Duodenal mucosa (tissue), 2 donors: ENCODE measurements around the gene KRT20.
"Not testable (repeated sequence)": the region's sequence is repeated elsewhere in the genome, so short reads cannot be mapped to it uniquely, and the experiment has no call there.

ENCODE experiments used
- H3K27ac ChIP-seq: one replicate; pipeline ENCODE4 v1.7.0; 2013; ENCODE audit warnings: low read depth, low read length
- H3K27me3 ChIP-seq, 2 donors: one replicate each; pipeline ENCODE4 v1.7.0; 2013; ENCODE audit warnings: low read length in 2 of 2, control low read depth in 1 of 2; ENCODE audit not compliant: insufficient read depth in 2 of 2, control insufficient read depth in 1 of 2
- H3K36me3 ChIP-seq, 2 donors: one replicate each; pipeline ENCODE4 v1.7.0; 2013; ENCODE audit warnings: low read length in 2 of 2, control low read depth in 1 of 2; ENCODE audit not compliant: insufficient read depth in 2 of 2, control insufficient read depth in 1 of 2
- H3K4me1 ChIP-seq, 2 donors: one replicate each; pipeline ENCODE4 v1.7.0; 2013; ENCODE audit warnings: low read length in 2 of 2, control low read depth in 1 of 2; ENCODE audit not compliant: insufficient read depth in 2 of 2, control insufficient read depth in 1 of 2
- H3K4me3 ChIP-seq, 2 donors: one replicate each; pipeline ENCODE4 v1.7.0; 2013; ENCODE audit warnings: low read length in 2 of 2, low read depth in 1 of 2
- H3K9ac ChIP-seq, 2 donors: one replicate each; pipeline ENCODE4 v1.7.0; 2013; ENCODE audit warnings: low read length in 2 of 2, low read depth in 1 of 2
- H3K9me3 ChIP-seq, 2 donors: one replicate each; pipeline ENCODE4 v1.7.0; 2013; ENCODE audit warnings: low read length in 2 of 2, control low read depth in 1 of 2; ENCODE audit not compliant: control insufficient read depth in 1 of 2

The KRT20 gene

DNA sequence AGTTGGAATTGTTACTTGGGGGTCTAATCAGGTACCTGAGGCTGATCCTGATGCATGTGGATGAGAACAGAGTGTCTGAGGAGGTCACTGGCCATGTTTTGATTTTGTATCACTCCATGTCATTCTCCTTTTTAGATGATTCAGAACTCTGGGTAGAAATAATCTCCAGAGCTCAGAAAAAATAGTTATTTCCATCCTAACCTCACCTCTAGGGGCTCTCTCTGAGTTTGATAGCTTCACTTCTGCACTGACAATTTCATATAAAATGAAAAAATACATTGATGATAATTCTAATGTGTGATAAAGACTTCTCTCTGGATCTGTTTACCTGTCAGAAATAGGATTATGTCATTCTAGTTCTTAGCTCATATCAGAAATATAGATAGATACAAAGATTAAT, 11.8 kb downstream of the KRT20 start:
- Histone ChIP-seq H3K9me3 (no peaks in the 10 kb centered on the region), H3K27ac (no peak overlapping the region), H3K36me3 (peaks cover 4 to 5% of the 10 kb centered on the region in 2 donors), H3K9ac (no peak overlapping the region), H3K27me3 (no peaks in the 10 kb centered on the region), H3K4me3 (no peak overlapping the region), H3K4me1 (no peaks in the 10 kb centered on the region)

DNA sequence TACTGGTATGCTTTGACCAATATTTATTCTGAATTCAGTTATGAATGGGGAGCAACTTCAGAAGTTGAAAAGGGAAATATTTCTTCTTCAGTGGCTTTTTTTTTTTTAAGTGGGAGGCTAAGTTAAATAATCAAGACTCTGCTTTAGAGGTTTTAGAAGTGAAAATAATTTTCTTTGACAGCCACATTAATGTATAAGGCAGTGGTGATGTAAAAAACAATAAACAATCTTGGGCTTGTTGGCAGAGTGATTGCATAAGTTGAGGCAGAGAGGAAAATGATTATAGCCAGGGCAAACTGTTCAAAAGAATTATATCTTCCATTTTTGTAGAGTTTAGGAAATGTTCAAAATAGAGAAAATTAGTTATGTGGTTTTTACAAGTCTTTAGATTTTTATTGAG, 12.6 kb downstream of the KRT20 start:
- H3K9me3 ChIP-seq = no peaks in the 10 kb centered on the region
- no peaks in the 10 kb centered on the region for H3K36me3 ChIP-seq
- no peak overlapping the region for H3K4me3 ChIP-seq
- no peak overlapping the region for H3K27ac ChIP-seq
- no peaks in the 10 kb centered on the region for H3K27me3 ChIP-seq
- H3K4me1 ChIP-seq = no peaks in the 10 kb centered on the region
- H3K9ac ChIP-seq = no peak overlapping the region

DNA sequence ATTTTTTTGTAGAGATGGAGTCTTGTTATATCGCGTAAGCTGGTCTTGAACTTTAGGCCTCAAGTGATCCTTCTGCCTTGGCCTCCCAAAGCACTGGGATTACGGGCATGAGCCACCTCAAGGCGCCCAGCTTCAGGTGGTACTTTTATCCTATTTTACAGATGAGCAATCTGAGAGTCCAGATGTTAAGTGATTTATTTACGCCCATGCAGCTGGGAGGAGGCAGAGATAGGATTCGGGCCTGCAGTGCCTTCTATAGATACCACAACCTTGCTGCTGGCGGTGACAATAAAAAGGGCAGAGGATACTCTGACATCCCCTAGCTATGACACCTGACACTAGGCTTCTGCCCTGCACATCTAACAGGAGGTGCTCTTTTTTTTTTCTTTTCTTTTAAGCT, 13.7 kb downstream of the KRT20 start:
- Histone ChIP-seq H3K27ac (no peak overlapping the region), H3K9me3 (no peaks in the 10 kb centered on the region)

DNA sequence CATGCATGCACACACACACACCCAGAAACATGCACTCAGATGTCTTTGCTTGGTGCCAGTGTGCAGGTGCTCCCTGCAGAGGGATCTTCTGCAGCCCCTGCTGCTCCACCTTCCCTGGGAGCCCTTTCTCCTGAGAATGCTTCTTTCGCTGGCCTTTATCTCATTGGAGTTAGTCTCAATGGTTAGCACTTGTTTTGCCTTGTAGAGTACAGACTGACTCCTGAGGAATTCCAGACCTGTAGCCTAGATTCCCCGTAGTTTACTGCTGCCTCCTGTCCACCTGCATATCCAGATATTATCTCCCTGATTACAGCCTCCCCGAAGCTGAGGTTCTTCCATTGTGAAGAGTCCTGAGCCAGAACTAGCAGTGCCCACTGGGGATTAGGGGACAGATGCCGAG, 14.9 kb downstream of the KRT20 start:
- no peaks in the 10 kb centered on the region for H3K36me3 ChIP-seq
- no peaks in the 10 kb centered on the region for H3K9me3 ChIP-seq
- no peaks in the 10 kb centered on the region for H3K4me1 ChIP-seq
- H3K9ac ChIP-seq = no peak overlapping the region
- H3K27ac ChIP-seq = no peak overlapping the region
- H3K4me3 ChIP-seq = no peak overlapping the region
- no peaks in the 10 kb centered on the region for H3K27me3 ChIP-seq

More for the DNA sequence above, 13.7 kb downstream of the KRT20 start:
- Histone ChIP-seq H3K4me3 (no peak overlapping the region), H3K4me1 (no peaks in the 10 kb centered on the region), H3K27me3 (no peaks in the 10 kb centered on the region), H3K9ac (no peak overlapping the region), H3K36me3 (no peaks in the 10 kb centered on the region)

DNA sequence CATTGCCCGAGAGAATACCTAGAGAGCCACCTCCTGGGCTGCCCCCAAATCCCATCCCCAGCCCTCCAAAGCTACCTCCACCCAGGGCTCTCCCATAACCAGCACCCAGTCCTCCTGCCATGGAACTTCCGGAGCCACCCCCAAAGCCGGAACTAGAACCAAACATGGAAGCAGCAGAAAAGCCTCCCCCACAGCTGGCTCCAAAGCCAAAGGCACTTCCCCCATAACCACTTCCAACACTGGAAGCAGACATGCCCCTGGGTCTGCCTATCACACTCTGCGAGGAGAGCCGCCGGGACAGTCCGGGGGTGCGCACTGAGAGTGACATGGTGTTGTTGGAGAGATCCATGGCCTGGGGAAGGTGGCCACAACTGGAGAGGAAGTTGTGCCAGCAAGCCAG, 18.2 kb downstream of the KRT20 start, which contains the start of gene KRT12:
Gene KRT12, minus strand, starts transcription at position 386 of the 400 bp plus-strand sequence. Its CDS starts 37 bp downstream, at position 349.
- Histone ChIP-seq H3K9me3 (no peaks in the 10 kb centered on the region), H3K4me1 (peaks cover 7 to 9% of the 10 kb centered on the region in 2 donors), H3K4me3 (no peak within 1 kb of the TSS), H3K9ac (no peak within 1 kb of the TSS), H3K27ac (no peak within 1 kb of the TSS), H3K36me3 (no peaks in the 10 kb centered on the region), H3K27me3 (peaks cover 0 to 4% of the 10 kb centered on the region in 2 donors)

DNA sequence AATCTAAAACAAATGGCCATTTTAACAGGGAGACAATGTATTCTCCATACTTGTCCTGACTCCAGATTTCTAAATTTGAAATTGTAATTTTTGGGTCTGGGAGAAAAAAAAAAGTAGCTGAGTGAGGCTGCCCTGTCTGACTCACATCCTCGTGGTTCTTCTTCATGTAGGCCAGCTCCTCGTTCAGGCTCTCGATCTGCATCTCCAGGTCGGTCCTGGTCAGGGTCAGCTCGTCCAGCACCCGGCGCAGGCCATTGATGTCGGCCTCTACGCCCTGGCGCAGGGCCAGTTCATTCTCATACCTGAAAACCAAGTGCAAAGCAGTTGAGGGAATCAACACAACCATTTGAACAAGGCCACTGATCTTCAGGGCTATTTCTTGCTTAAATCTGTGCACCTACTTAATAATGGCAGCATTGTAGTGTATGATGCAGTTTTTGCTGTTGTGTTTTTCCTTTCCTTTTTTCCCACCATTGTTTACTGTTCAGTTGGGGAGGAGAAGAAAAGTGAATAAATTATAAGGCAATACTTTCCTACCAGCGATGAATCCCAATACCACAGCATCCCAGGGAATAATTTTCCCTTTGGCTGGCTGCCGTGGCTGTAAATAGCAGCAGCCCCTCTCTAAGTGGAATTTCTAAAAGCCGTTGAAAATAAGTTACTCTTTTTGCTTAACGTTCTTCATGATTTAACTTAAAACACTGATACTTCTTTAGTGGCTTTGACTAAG, 20.2 kb downstream of the KRT20 start:
- H3K27me3 ChIP-seq = peaks cover 0 to 4% of the 10 kb centered on the region in 2 donors
- H3K4me3 ChIP-seq = no peak overlapping the region
- H3K4me1 ChIP-seq = peaks cover 8 to 13% of the 10 kb centered on the region in 2 donors
- H3K36me3 ChIP-seq = no peaks in the 10 kb centered on the region
- no peak overlapping the region for H3K27ac ChIP-seq
- H3K9ac ChIP-seq = no peak overlapping the region
- no peaks in the 10 kb centered on the region for H3K9me3 ChIP-seq

DNA sequence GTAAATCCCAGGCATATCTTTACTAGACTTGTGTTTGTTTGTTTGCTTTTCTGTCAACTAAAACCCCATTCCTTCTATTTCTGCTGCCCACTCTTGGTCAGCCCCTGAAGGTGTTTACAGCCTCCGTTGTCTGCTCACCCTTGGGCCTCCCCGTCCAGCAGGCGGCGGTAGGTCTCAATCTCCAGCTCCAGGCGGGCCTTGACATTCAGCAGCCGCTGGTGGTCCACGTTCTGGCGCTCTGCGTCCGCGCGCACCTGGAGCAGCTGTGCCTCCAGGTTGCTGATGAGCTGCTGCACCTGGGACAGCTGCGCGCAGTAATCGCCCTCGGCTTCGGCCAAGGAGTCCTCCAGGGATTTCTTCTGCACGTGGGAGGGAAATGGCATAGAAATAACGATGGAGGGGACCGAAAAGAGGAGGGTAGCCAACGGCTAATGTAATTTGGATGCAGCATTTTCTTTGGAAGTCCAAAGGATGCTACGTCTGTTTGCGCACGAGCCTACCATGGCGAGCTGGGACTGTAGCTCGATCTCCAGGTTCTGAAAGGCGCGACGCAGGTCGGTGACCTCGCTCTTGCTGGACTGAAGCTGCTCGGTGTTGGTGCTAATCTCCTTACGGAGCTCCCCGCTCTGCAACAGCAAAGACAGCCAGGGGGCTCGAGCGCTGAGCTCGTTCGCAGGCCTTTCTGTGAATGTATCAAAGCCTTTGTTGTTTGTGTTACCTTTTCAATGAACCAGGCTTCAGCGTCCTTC, 21.9 kb downstream of the KRT20 start:
- H3K36me3 ChIP-seq = no peaks in the 10 kb centered on the region
- H3K27me3 ChIP-seq = peaks cover 0 to 4% of the 10 kb centered on the region in 2 donors
- no peak overlapping the region for H3K4me3 ChIP-seq
- H3K9ac ChIP-seq = no peak overlapping the region
- no peaks in the 10 kb centered on the region for H3K9me3 ChIP-seq
- peaks cover 16 to 20% of the 10 kb centered on the region in 2 donors for H3K4me1 ChIP-seq
- no peak overlapping the region for H3K27ac ChIP-seq

DNA sequence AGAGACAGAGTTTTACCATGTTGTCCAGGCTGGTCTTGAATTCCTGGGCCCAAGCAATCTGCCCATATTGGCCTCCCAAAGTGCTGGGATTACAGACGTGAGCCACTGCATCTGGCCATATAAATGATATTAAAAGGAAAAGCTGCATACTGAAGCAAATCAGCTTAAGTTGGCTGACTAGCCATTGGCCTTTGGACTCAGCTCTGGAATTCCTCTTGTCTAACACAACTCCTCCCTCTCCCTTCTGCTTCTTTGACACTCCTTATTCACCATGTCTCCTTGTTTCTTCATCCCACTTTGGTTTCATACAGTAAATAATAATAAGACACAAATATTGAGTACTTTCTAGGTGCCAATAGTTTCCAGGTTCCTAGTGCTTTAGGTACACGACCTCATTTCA, 25.5 kb downstream of the KRT20 start:
- peaks cover 0 to 4% of the 10 kb centered on the region in 2 donors for H3K27me3 ChIP-seq
- no peak overlapping the region for H3K9ac ChIP-seq
- peaks cover 20% of the 10 kb centered on the region in 2 donors for H3K4me1 ChIP-seq
- H3K9me3 ChIP-seq = no peaks in the 10 kb centered on the region
- no peak overlapping the region for H3K4me3 ChIP-seq
- H3K36me3 ChIP-seq = no peaks in the 10 kb centered on the region
- H3K27ac ChIP-seq = no peak overlapping the region

DNA sequence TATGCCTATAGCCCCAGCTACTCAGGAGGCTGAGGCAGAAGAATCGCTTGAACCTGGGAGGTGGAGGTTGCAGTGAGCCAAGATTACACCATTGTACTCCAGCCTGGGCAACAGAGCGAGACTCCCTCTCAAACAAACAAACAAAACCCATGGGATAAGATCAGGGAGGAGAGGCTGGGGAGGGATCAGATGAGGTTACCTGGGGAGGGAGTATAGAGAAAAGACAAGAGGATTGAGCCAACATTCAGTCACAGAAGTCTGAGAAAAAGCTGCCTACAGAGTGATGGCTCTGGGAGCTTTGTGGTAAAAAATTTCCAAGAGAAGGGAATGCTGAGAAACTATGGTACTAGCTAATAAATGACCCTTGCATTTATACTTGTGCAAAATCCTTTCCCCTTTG, 26.4 kb downstream of the KRT20 start:
- H3K27me3 ChIP-seq, H3K9ac ChIP-seq, H3K27ac ChIP-seq, H3K9me3 ChIP-seq, H3K4me3 ChIP-seq, H3K36me3 ChIP-seq: not testable (repeated sequence)
- peaks cover 20% of the 10 kb centered on the region in 2 donors for H3K4me1 ChIP-seq

DNA sequence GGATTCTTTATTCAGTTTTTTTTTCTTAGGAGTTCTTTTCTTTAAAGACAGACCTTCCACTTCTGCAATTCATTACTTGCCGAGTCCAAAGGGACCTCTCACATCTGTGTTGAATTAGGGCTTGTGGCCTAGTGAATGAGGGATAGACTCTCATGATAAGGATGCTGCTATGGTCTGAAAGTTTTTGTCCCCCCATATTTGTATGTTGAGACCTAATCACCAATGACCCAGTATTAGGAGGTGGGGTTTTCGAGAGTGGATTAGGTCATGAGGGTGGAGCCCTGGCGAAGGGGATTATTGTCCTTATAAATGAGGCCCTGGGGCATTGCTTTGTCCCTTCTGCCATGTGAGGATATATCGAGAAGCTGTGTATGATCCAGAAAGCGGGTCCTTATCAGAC, 27.5 kb downstream of the KRT20 start:
- H3K27ac ChIP-seq = no peak overlapping the region
- H3K9ac ChIP-seq = no peak overlapping the region
- peaks cover 0 to under 1% of the 10 kb centered on the region in 2 donors for H3K27me3 ChIP-seq
- H3K36me3 ChIP-seq = no peaks in the 10 kb centered on the region
- H3K9me3 ChIP-seq = no peaks in the 10 kb centered on the region
- H3K4me3 ChIP-seq = no peak overlapping the region
- peaks cover 13 to 14% of the 10 kb centered on the region in 2 donors for H3K4me1 ChIP-seq
